Stomach (tissue), 9 donors: Measurements from ENCODE around the gene IL13. TPM values are rescaled to one million over a fixed set of nuclear protein-coding genes. Genes with fewer than 3 reads are reported as not detected.

Source experiments
- DNase-seq, 2 donors: peaks; one replicate each; pipeline versions ENCODE4 v3.0.0 to v3.0.0-alpha.2; 2013 to 2019
- H3K27ac ChIP-seq, 5 donors: fragments of 200-600 bp in 4 of 5; sonication (generic) in 4 of 5; one replicate each; pipeline ENCODE4 v1.5.1; 2013 to 2019; ENCODE audit warnings: mild to moderate bottlenecking in 1 of 5, moderate library complexity in 1 of 5
- H3K27me3 ChIP-seq, 3 donors: fragments of 200-600 bp; sonication (generic); one replicate each; pipeline ENCODE4 v1.5.1; 2017 to 2019; ENCODE audit warnings: mixed run types in 1 of 3
- H3K36me3 ChIP-seq, 4 donors: fragments of 200-600 bp; sonication (generic); 1 replicate in 3 of 4; 2 replicates in 1 of 4; pipeline ENCODE4 v1.5.1; 2016 to 2019
- H3K4me1 ChIP-seq, 4 donors: fragments of 200-600 bp; sonication (generic); one replicate each; pipeline ENCODE4 v1.5.1; 2016 to 2019
- H3K4me3 ChIP-seq, 4 donors: fragments of 200-600 bp; sonication (generic) in 3 of 4; one replicate each; pipeline ENCODE4 v1.5.1; 2016 to 2019; ENCODE audit warnings: mild to moderate bottlenecking in 1 of 4
- H3K9me3 ChIP-seq, 4 donors: fragments of 200-600 bp; sonication (generic); one replicate each; pipeline ENCODE4 v1.5.1; 2016 to 2019
- CTCF ChIP-seq, 7 experiments: fragments of 450-650 bp in 4 of 7; fragments of 200-600 bp in 3 of 7; sonication (generic) in 3 of 7; IDR thresholded peaks; one replicate each; pipeline ENCODE4 v1.5.1; 2016 to 2019; ENCODE audit warnings: antibody characterized with exemption in 7 of 7, control low read depth in 2 of 7, mild to moderate bottlenecking in 1 of 7
- EP300 ChIP-seq: sonication (generic); formaldehyde crosslinking; IDR thresholded peaks from one replicate; pipeline ENCODE4 v1.6.1; 2017; ENCODE audit warnings: antibody characterized with exemption
- POLR2A ChIP-seq, 4 donors: fragments of 450-650 bp; IDR thresholded peaks; one replicate each; pipeline ENCODE4 v1.6.1; 2016; ENCODE audit warnings: antibody characterized with exemption in 4 of 4, control low read depth in 2 of 4, mild to moderate bottlenecking in 1 of 4, moderate library complexity in 1 of 4
- POLR2AphosphoS5 ChIP-seq, 3 donors: sonication (generic); formaldehyde crosslinking; IDR thresholded peaks; one replicate each; pipeline ENCODE4 v1.6.1; 2016; ENCODE audit warnings: antibody characterized with exemption in 3 of 3
- WGBS, 5 donors: extraction: QIAGEN DNeasy Blood & Tissue Kit in 3 of 5; methylation state at CpG; one replicate each; pipeline versions ENCODE4 v1.1.5 to v1.1.7; 2013 to 2018; 5-methylcytosine and 5-hydroxymethylcytosine counted together
- intact Hi-C: fragments of 100-400 bp; cut with DNase I; formaldehyde crosslinking; loops from one replicate; pipeline ENCODE4 v1.15.1; 2023; ENCODE audit warnings: low total_unique reads
- polyA plus RNA-seq, 3 donors: library from polyadenylated mRNA; stranded (reverse); fragments of 200-250 nt; gene quantifications; one replicate each; pipeline ENCODE4 v1.2.3, GENCODE V29; 2013
- total RNA-seq, 5 donors: library from RNA; depleted of rRNA; stranded (reverse); fragments of >200 nt; gene quantifications; one replicate each; pipeline versions ENCODE4 v1.1.0 to v1.2.3, GENCODE V29; 2014 to 2016
- donor health status: healthy with polysubstance abuse.
- donor health status: Bipolar disorder and iron deficiency.
- donor health status: healthy.

The IL13 gene
- total and polyA plus RNA-seq, 8 donors = 0.55 TPM; not detected in 7

DNA sequence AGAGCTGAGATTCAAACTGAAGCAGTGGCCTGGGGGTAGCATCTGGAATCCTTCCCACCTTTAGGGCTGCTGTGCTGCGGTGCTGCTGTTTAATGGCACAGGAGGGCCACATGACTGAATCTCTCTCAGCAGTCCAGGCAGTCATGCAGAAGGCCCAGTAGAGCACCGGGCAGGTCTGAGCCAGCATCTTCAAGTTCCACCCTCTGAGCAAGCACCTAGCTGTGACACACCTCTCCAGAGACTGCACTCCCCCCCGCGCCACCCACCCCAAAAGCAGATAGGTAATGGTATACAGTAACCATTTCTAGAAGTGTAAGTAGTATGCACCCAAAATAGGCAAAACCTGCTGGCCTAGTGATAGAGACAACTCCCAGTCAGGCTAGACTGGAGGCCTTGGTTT lies 24.0 kb downstream of the IL13 start:
- H3K4me1 ChIP-seq = peaks cover 0 to 9% (median 3%) of the 10 kb centered on the region in 4 donors

GRCh38 chr5:132684491-132684890 lies 26.5 kb downstream of the IL13 start:
- Histone ChIP-seq H3K4me1 (no peaks in the 10 kb centered on the region), H3K9me3 (no peaks in the 10 kb centered on the region), H3K4me3 (no peak overlapping the region), H3K36me3 (no peaks in the 10 kb centered on the region), H3K27ac (no peak overlapping the region), H3K27me3 (no peaks in the 10 kb centered on the region)
- WGBS, 5 donors = 86 to 93% (median 90%) methylated on average over 6 of the region's 6 CpGs
- DNase-seq = no peak
- TF ChIP-seq POLR2A (IDR thresholded peaks at IDR 0.05) (no peak), CTCF (IDR thresholded peaks at IDR 0.05) (no peak), EP300 (no peak), POLR2AphosphoS5 (IDR thresholded peaks at IDR 0.05) (no peak)
- intact Hi-C loops = no loop called here

More for the DNA sequence above, 24.0 kb downstream of the IL13 start:
- H3K4me3 ChIP-seq = no peak overlapping the region
- TF ChIP-seq EP300 = no peak
- TF ChIP-seq POLR2A (IDR thresholded peaks at IDR 0.05) = no peak
- no peak for TF ChIP-seq POLR2AphosphoS5 (IDR thresholded peaks at IDR 0.05)
- TF ChIP-seq CTCF (IDR thresholded peaks at IDR 0.05) = no peak
- DNase-seq = no peak
- H3K27ac ChIP-seq = no peak overlapping the region
- 77 to 98% (median 90%) methylated on average over 2 to 4 of the region's 4 CpGs for WGBS, 5 donors
- no peaks in the 10 kb centered on the region for H3K9me3 ChIP-seq
- H3K27me3 ChIP-seq = no peaks in the 10 kb centered on the region
- intact Hi-C loops = no loop called here
- H3K36me3 ChIP-seq = no peaks in the 10 kb centered on the region

DNA sequence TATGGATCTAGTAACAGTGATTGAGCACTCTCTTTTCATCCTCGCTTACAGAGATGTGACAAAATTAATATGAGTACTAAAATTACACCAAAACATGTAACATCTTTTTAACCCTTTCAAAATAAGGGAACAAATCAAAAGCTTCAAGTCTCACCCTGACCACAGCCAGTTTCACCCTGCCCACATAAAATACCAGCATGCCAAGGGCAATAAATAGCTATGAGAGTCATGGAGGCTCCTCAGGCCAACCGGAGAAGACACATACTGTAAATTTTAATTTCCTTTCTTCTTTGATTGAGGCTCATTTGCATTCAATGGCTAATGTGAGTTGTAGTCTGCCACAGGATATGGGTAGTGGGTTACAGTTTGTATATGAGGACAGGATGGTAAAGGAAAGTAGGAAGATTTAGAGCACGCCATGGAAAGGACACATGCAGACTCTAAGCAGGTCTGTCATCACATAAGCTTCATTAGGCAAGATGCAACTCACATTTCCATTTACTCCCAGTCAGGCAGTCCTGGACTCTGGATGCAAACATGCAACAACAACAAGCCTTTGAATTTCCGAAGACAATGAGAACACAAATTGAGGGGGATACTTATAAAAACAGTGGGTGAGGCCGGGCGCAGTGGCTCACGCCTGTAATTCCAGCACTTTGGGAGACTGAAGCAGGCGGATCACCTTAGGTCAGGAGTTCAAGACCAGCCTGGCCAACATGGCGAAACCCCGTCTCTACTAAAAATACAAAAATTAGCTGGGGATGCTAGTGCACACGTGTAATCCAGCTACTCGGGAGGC lies 27.1 kb downstream of the IL13 start:
- H3K4me1 ChIP-seq = no peaks in the 10 kb centered on the region
- no peak overlapping the region for H3K4me3 ChIP-seq
- H3K27me3 ChIP-seq = no peaks in the 10 kb centered on the region
- no peaks in the 10 kb centered on the region for H3K36me3 ChIP-seq
- TF ChIP-seq CTCF (IDR thresholded peaks at IDR 0.05) (no peak), POLR2A (IDR thresholded peaks at IDR 0.05) (no peak), EP300 (no peak), POLR2AphosphoS5 (IDR thresholded peaks at IDR 0.05) (no peak)
- 90 to 93% (median 92%) methylated on average over 12 of the region's 12 CpGs for WGBS, 5 donors
- intact Hi-C loops = no loop called here
- H3K27ac ChIP-seq = no peak overlapping the region
- H3K9me3 ChIP-seq = no peaks in the 10 kb centered on the region
- no peak for DNase-seq

- 93 to 97% (median 94%) methylated on average over 3 of the region's 3 CpGs for WGBS, 5 donors
- no peak for DNase-seq
- no peak for TF ChIP-seq EP300
- no peak for TF ChIP-seq CTCF (IDR thresholded peaks at IDR 0.05)
- no peak for TF ChIP-seq POLR2A (IDR thresholded peaks at IDR 0.05)
- no peak for TF ChIP-seq POLR2AphosphoS5 (IDR thresholded peaks at IDR 0.05)
- no peak overlapping the region for H3K27ac ChIP-seq
- no peak overlapping the region for H3K4me3 ChIP-seq
- no peaks in the 10 kb centered on the region for H3K9me3 ChIP-seq
- no peaks in the 10 kb centered on the region for H3K36me3 ChIP-seq
- no peaks in the 10 kb centered on the region for H3K27me3 ChIP-seq
- no peaks in the 10 kb centered on the region for H3K4me1 ChIP-seq
- intact Hi-C loops = no loop called here
Observed at GRCh38 chr5:132686193-132686592, 28.2 kb downstream of the IL13 start.
